Measurements from ENCODE around the gene TKTL2.

- no peak for TF ChIP-seq CTCF (conservative IDR thresholded peaks at IDR 0.05; ENCODE audit: low read length)
- TF ChIP-seq EZH2phosphoT487 (IDR thresholded peaks at IDR 0.05; ENCODE audit: borderline replicate concordance): no peak
Measured at GRCh38 chr4:163467082-163467770, 6.3 kb downstream of the TKTL2 start.
